Heart left ventricle (tissue), 16 donors: ENCODE data around the gene SNAPC2. TPM values are rescaled to one million over a fixed set of nuclear protein-coding genes. Genes with fewer than 3 reads are reported as not detected.

Experiments
- ATAC-seq, 4 donors: fragments of 200-7000 bp; cut with Tn5 transposase; one replicate each; pipeline ENCODE4 v1.9.1; 2020 to 2022; ENCODE audit warnings: moderate library complexity in 4 of 4, mild to moderate bottlenecking in 3 of 4, moderate number of reproducible peaks in 1 of 4
- DNase-seq, 5 donors: peaks; one replicate each; pipeline ENCODE4 v3.0.0-alpha.2; 2020
- H3K27ac ChIP-seq, 12 donors: fragments of 200-600 bp; sonication (generic) in 4 of 12; one replicate each; pipeline versions ENCODE4 v1.5.0 to v1.8.0; 2016 to 2022; ENCODE audit warnings: mild to moderate bottlenecking in 2 of 12
- H3K27me3 ChIP-seq, 9 donors: fragments of 200-600 bp; sonication (generic) in 2 of 9; one replicate each; pipeline versions ENCODE4 v1.5.1 to v1.8.0; 2016 to 2022; ENCODE audit warnings: mild to moderate bottlenecking in 3 of 9
- H3K36me3 ChIP-seq, 9 donors: fragments of 200-600 bp; sonication (generic) in 2 of 9; one replicate each; pipeline versions ENCODE4 v1.5.0 to v1.8.0; 2018 to 2022; ENCODE audit warnings: mild to moderate bottlenecking in 2 of 9
- H3K4me1 ChIP-seq, 12 donors: fragments of 200-600 bp; sonication (generic) in 4 of 12; one replicate each; pipeline versions ENCODE4 v1.5.0 to v1.8.0; 2016 to 2022; ENCODE audit warnings: mild to moderate bottlenecking in 3 of 12
- H3K4me3 ChIP-seq, 12 donors: fragments of 200-600 bp; sonication (generic) in 4 of 12; one replicate each; pipeline versions ENCODE4 v1.5.0 to v1.8.0; 2017 to 2022; ENCODE audit warnings: mild to moderate bottlenecking in 9 of 12, moderate library complexity in 4 of 12
- H3K9me3 ChIP-seq, 12 donors: fragments of 200-600 bp; sonication (generic) in 4 of 12; one replicate each; pipeline versions ENCODE4 v1.5.0 to v1.8.0; 2016 to 2022; ENCODE audit warnings: mild to moderate bottlenecking in 1 of 12
- POLR2A ChIP-seq, 2 donors: fragments of 450-650 bp; IDR thresholded peaks; one replicate each; pipeline ENCODE4 v1.6.1; 2017; ENCODE audit warnings: antibody characterized with exemption in 2 of 2, mild to moderate bottlenecking in 2 of 2, moderate library complexity in 2 of 2
- WGBS, 4 donors: extraction: QIAGEN DNeasy Blood & Tissue Kit in 2 of 4; methylation state at CpG; one replicate each; pipeline versions ENCODE4 v1.1.5 to v1.1.7; 2013 to 2018; 5-methylcytosine and 5-hydroxymethylcytosine counted together
- intact Hi-C, 10 donors: fragments of 100-400 bp; cut with DNase I; formaldehyde crosslinking; loops; one replicate each; pipeline versions ENCODE4 v1.11.1 to v1.14.2; 2022
- polyA plus RNA-seq, 2 donors: library from polyadenylated mRNA; stranded (reverse); fragments of 200-250 nt; gene quantifications; one replicate each; pipeline ENCODE4 v1.2.3, GENCODE V29; 2013
- total RNA-seq, 9 donors: library from RNA; depleted of rRNA in 2 of 9; stranded (reverse); fragments of >200 nt in 2 of 9; fragmentation: NEBNext Ultra II Directional in 3 of 9; extraction: Animal tissue kit (Norgen Biotek cat#: 25700) in 3 of 9; gene quantifications; one replicate each; pipeline versions ENCODE4 v1.1.0 to v1.2.4, GENCODE V29; 2016 to 2023
- TF ChIP-seq, protein P1 (sequence below), 12 donors: fragments of 200-600 bp; sonication (generic) in 4 of 12; IDR thresholded peaks; one replicate each; pipeline versions ENCODE4 v1.5.0 to v1.8.0; 2018 to 2022; ENCODE audit warnings: antibody characterized with exemption in 12 of 12, mild to moderate bottlenecking in 5 of 12
- donor health status: ischemic (EF 13 %, LVEDD 7.1; RV severe dilation, severe dysfunction).
- donor health status: healthy with polysubstance abuse.
- donor health status: DM: no; HTN: yes; CAD: no.
- donor health status: DM: no; HTN: no; CAD: no.
- donor health status: ischemic (EF 25% LVEDD 6.9; RV normal size, moderate dysfunction).
- donor health status: ischemic (EF 25% LVEDD 5.7; RV mildly dilated, moderate dysfunction).
- donor health status: healthy.
- donor health status: DM: yes; HTN: yes; CAD: no.
- donor health status: ischemic (EF 35%, LVEDD 5.7; RV mildly dilated, moderate dysfunction).
- donor health status: nonischemic (EF 11% LVEDD 7.7; RV severe dilation, severe dysfunction).
- donor health status: DM: yes; HTN: yes; CAD: no.
- donor health status: PGD.
- donor health status: ischemic (EF 29% LVEDD 5.4; RV normal size, mild dysfunction).
- donor health status: nonischemic (EF 23%, LVEDD 6.1; RV moderate dilation, normal function).

The SNAPC2 gene
- total and polyA plus RNA-seq, 11 donors, result 6.8 to 28.9 (median 10.4) TPM

DNA sequence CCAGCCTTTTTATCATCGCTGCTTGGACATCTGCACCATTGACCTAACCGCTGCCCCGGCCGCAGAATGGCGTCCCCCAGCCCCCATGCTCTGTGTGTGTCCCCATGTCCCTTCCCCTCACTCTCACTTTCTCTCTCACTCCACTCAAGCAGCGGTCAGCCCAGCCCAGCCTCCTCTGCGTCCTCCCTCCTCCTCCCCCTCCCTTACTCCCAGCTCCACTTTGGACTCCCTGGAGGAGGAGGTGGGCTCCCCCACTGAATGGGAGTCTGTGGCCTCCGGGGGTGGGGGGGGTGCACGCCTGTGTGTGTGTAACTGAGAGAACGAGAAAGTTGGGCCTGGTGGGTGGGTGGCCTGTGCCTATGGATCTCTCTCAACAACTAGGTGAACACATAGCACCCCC lies 14.3 kb upstream of the SNAPC2 start:
- TF ChIP-seq POLR2A (IDR thresholded peaks at IDR 0.05), result no peak
- TF ChIP-seq, protein P1, sequence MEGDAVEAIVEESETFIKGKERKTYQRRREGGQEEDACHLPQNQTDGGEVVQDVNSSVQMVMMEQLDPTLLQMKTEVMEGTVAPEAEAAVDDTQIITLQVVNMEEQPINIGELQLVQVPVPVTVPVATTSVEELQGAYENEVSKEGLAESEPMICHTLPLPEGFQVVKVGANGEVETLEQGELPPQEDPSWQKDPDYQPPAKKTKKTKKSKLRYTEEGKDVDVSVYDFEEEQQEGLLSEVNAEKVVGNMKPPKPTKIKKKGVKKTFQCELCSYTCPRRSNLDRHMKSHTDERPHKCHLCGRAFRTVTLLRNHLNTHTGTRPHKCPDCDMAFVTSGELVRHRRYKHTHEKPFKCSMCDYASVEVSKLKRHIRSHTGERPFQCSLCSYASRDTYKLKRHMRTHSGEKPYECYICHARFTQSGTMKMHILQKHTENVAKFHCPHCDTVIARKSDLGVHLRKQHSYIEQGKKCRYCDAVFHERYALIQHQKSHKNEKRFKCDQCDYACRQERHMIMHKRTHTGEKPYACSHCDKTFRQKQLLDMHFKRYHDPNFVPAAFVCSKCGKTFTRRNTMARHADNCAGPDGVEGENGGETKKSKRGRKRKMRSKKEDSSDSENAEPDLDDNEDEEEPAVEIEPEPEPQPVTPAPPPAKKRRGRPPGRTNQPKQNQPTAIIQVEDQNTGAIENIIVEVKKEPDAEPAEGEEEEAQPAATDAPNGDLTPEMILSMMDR (IDR thresholded peaks at IDR 0.05), result no peak
- Histone ChIP-seq H3K4me3 (peak overlapping the region in 1 of 12 donors; percentile 92), H3K27ac (no peak overlapping the region), H3K4me1 (peaks cover 0 to 61% (median 36%) of the 10 kb centered on the region in 12 donors), H3K27me3 (no peaks in the 10 kb centered on the region), H3K36me3 (peaks cover 6 to 32% (median 12%) of the 10 kb centered on the region in 9 donors), H3K9me3 (no peaks in the 10 kb centered on the region)
- intact Hi-C loops, result loop anchor here in 2 of 10 donors (2.0 to 10.0 kb wide), 3 partner anchors 13 to 251 kb away; no protein-coding TSS in a partner anchor
- WGBS, 4 donors, result 85 to 90% (median 88%) methylated on average over 8 to 10 of the region's 10 CpGs
- DNase-seq, result peak in 1 of 5 donors; percentile 20
- no peak for ATAC-seq

DNA sequence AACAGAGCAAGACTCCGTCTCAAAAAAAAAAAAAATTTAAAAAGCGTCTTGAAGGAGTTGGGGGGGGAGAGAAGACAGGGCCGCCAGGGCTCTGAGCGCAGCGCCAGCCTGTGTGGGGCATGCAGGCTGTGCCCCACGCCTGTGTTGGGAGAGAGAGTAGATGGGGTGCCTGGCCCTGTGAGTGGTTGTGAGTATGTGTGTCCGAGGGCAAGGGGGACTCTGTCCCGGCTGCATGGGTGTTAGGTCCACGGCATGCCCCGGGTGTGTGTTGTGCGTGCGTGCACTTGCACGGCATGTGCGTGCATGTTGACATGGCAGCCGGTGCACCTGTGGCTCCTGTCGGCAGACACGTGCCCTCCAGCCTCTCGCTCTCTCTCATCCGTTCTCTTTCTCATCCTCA lies 13.0 kb upstream of the SNAPC2 start:
- TF ChIP-seq POLR2A (IDR thresholded peaks at IDR 0.05), result no peak
- TF ChIP-seq, protein P1 (IDR thresholded peaks at IDR 0.05), result no peak
- intact Hi-C loops, result loop anchor here in 2 of 10 donors (10.0 kb wide), 2 partner anchors 52 to 252 kb away; no protein-coding TSS in a partner anchor
- Histone ChIP-seq H3K9me3 (no peaks in the 10 kb centered on the region), H3K27me3 (no peaks in the 10 kb centered on the region), H3K4me3 (no peak overlapping the region), H3K27ac (no peak overlapping the region), H3K4me1 (peaks cover 0 to 61% (median 36%) of the 10 kb centered on the region in 12 donors), H3K36me3 (peaks cover 12 to 44% (median 24%) of the 10 kb centered on the region in 9 donors)
- 93 to 95% (median 94%) methylated on average over 19 of the region's 19 CpGs for WGBS, 4 donors
- no peak for DNase-seq
- ATAC-seq, result no peak

DNA sequence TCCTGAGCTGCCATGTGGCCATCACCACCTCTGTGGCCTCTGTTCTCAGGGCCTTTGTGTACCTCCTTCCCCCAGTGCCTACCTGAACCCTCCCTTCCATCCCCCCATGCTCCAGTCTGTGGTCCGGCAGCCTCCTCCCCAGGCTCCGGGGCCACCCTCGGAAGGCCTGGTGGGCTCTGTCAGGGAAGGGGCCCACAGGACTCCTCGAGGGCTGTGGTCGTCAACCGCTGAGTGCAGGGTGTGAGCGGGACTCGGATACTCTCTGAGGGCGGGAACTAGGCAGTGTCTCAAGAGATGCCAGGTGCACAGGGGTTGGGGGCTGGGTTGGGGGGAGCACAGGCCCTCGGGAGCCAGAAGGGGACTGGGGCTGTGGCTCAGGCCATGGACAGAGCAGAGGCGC lies 12.6 kb upstream of the SNAPC2 start:
- H3K36me3 ChIP-seq, result peaks cover 12 to 48% (median 28%) of the 10 kb centered on the region in 9 donors
- H3K4me3 ChIP-seq, result no peak overlapping the region
- intact Hi-C loops, result loop anchor here in 2 of 10 donors (10.0 kb wide), 2 partner anchors 53 to 253 kb away; no protein-coding TSS in a partner anchor
- H3K27ac ChIP-seq, result peak overlapping the region in 1 of 12 donors; percentile 40
- peaks cover 0 to 60% (median 36%) of the 10 kb centered on the region in 12 donors for H3K4me1 ChIP-seq
- H3K9me3 ChIP-seq, result no peaks in the 10 kb centered on the region
- 88 to 92% (median 90%) methylated on average over 11 of the region's 11 CpGs for WGBS, 4 donors
- TF ChIP-seq POLR2A (IDR thresholded peaks at IDR 0.05), result no peak
- TF ChIP-seq, protein P1 (IDR thresholded peaks at IDR 0.05), result no peak
- ATAC-seq (no peak), DNase-seq (no peak)
- H3K27me3 ChIP-seq, result no peaks in the 10 kb centered on the region

DNA sequence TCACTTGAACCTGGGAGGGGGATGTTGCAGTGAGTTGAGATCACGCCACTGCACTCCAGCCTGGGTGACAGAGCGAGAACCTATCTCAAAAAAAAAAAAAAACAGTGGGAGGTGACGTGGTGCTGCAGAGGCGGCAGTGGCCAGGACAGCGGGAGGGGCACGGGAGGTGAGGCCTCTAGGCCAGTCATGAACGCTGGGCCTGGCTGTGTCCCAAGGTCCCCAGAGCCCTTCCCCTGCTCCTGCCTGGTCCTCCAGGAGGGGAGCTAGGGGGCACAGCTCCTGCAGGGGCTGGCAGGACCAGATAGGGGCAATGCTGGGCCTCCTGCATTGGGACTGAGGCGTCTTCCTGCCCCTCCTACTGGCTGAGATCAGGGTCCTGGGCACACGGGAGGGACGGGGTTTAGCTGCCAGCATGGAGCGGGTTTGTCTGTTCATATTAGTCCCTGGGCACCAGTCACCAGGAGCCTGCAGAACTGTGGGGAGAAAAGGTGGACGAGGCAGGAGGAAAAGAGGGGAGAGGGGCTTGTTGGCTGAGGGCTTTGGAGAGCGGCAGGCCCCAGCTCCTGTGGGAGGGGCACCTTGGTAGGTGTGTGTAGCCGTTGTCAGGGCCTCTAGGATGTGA lies 11.9 kb upstream of the SNAPC2 start:
- intact Hi-C loops, result loop anchor here in 2 of 10 donors (10.0 kb wide), 2 partner anchors 53 to 253 kb away; no protein-coding TSS in a partner anchor
- 60 to 70% (median 65%) methylated on average over 14 of the region's 14 CpGs for WGBS, 4 donors
- H3K4me1 ChIP-seq, result peaks cover 0 to 53% (median 30%) of the 10 kb centered on the region in 12 donors
- peak overlapping the region in 1 of 12 donors; percentile 40 for H3K27ac ChIP-seq
- ATAC-seq (no peak), DNase-seq (no peak)
- H3K9me3 ChIP-seq, result no peaks in the 10 kb centered on the region
- H3K36me3 ChIP-seq, result peaks cover 12 to 54% (median 32%) of the 10 kb centered on the region in 9 donors
- H3K27me3 ChIP-seq, result no peaks in the 10 kb centered on the region
- H3K4me3 ChIP-seq, result no peak overlapping the region
- TF ChIP-seq, protein P1 (IDR thresholded peaks at IDR 0.05), result no peak
- TF ChIP-seq POLR2A (IDR thresholded peaks at IDR 0.05), result no peak
